NCI-H1436 (cell line): ENCODE data around the gene SPATA22.
"Not testable (repeated sequence)": the region's sequence is repeated elsewhere in the genome, so short reads cannot be mapped to it uniquely, and the experiment has no call there.

ENCODE experiments used
- DNase-seq: peaks from one replicate; lab custom pipeline; 2025; lab: John Stamatoyannopoulos, UW

The SPATA22 gene

GRCh38 chr17:3472137-3472536 is 518 bp upstream of the SPATA22 start:
- no peak for DNase-seq

GRCh38 chr17:3469529-3469928 is 2.1 kb downstream of the SPATA22 start:
- DNase-seq, result no peak

GRCh38 chr17:3466355-3466754 is 5.3 kb downstream of the SPATA22 start:
- not testable (repeated sequence) for DNase-seq

DNA sequence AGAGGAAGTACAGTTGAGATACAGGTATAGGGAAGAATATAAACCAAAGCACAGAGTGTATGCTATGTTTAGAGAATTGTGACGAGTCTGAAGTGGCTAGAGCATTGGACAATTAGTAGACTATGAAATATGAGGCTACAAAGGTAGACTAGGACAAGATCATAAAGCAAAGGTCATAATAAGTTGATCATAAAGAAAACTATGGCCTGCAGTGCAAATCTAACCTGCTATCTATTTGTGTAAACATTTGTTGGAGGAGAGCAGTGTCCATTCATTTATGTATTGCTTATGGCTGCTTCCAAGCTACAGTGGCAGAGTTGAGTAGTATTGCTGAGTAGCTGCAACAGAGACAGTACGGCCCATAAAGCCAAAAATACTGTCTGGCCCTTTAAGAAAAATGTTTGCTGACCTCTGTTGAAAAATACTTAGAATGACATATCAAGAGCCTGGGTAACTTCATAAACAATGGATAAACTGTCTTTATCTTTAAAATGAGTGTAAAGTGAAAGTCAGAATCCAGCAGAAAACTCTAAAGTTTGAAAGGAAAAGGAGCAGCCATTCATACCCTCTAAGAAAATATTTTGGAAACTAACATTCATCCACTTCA is 23.5 kb downstream of the SPATA22 start:
- no peak for DNase-seq

DNA sequence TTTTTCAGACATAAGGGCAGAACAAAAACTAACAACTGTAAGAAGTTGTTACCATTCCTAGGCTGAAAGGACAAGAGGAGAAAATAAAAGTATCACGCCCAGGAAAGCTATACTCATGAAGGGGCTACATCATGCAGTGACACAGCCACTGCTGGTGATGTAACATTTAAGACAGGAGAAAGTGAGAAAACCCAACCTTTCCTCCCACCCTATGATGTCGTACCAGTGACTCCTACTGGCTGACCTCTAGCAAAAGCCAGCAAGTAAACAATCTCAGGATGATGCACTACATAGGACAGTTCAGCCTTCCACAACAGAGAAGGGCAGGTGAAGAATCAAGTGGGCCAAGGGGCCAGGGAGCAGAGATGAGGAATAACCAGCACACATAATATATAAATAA is 24.0 kb downstream of the SPATA22 start:
- no peak for DNase-seq

DNA sequence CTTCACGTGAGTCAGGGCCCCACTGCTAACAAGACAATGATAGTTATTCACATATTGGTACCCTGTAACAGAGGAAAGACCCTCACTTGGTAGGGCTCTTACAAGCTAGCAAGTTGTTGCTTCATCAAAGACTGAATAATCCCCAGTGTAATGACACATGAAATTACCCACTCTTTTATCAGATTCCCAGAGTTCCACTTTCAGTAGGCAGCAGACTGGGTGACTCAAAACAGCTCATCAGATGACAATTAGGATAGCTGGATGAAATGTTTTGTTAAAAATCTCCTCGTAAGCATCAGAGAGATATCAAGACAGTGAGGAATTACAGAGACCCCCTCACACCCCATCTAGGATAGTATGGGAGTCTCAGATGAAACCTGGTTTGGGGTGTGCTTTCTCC is 31.2 kb downstream of the SPATA22 start:
- DNase-seq, result no peak

GRCh38 chr17:3438368-3438767 is 33.3 kb downstream of the SPATA22 start:
- no peak for DNase-seq

DNA sequence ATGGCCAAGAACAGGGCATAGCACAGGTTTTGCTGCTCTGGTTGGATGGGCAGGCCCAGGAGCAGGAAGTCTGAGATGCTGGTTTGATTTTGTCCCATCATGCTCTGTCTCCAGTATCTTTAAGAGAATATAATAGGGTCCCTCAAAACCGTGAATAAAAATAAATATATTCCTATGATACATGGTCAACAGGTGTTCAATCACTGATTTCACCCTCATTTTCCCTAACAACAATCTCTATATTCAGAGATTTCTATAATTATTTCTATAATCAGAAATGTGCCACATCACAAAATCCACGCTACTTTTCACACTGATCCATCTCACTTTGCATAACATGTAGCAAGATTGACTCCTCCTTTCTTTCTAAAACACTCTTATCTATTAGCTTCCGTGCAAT is 37.9 kb downstream of the SPATA22 start, which contains the start of gene OR1E2:
Gene OR1E2 (minus strand): TSS at position 101 of the 400 bp plus-strand sequence. CDS start 0 bp downstream, at position 101.
- no peak for DNase-seq

DNA sequence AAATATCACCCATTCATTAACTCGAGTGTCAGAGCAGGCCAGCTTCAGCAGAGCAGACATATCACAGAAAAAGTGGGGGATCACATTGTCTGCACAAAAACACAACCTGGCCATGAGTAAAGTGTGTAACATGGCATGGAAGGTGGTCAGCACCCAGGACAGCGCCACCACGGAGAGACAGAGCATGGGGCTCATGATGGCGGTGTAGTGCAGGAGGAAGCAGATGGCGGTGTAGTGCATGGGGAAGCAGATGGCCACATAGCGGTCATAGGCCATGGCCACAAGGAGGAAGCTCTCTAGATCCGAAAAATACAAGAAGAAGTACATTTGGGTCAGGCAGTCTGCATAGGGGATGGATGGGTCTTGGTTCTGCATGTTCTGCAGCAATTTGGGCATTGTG is 38.4 kb downstream of the SPATA22 start:
- not testable (repeated sequence) for DNase-seq

DNA sequence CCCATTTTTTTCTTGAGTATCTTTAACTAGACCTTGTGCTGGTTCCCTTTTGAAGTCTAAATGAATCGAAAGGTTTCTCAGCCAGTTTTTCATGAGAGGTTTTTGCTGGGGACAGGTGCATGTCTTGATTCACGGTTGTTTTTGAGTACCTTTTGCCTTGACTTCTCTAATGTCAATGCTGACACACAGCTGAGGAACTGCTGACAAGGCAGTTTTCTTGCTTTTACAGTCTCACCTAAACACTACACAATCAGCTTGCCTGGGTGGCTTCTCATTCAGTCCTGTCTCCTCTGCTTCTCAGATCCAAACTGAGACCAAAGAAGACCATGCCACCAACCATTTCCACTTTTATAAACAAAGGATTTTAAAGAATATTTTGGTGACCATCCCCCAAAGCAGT is 53.4 kb downstream of the SPATA22 start:
- DNase-seq, result no peak

DNA sequence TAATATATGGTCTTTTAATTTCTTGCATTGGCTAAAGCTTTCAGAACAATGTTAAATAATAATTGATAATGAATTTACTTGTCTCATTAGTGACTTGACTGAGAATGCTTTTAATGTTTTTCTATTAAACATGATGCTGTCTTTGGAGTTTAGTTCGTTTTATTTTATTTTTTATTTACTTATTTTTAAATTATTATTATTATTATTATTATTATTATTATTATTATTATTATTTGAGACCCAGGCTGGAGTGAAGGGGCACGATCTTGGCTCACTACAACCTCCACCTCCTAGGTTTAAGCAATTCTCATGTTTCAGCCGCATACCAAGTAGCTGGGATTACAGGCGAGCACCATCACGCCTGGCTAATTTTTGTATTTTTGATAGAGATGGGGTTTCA is 56.0 kb downstream of the SPATA22 start:
- no peak for DNase-seq

- not testable (repeated sequence) for DNase-seq
These were observed 59.4 kb downstream of the SPATA22 start for GRCh38 chr17:3412216-3412615.

- no peak for DNase-seq
These were observed 60.5 kb downstream of the SPATA22 start, which contains the start of gene OR3A3 for GRCh38 chr17:3411070-3411469. TSS of gene OR3A3 (plus strand) at chr17:3411370.

DNA sequence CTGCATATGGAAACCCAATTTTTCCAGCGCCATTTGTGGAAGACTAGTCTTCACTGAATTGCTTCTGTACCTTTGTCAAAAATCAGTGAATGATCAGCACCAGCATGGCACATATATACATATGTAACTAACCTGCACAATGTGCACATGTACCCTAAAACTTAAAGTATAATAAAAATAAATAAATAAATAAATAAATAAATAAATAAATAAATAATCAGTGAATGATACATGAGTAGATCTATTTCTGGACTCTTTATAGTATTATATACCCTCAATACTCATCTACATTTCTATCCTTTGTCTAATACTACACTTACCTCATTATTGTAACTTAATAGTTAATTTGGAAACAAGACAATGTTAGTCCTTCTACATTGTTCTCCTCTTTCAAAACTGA is 67.8 kb downstream of the SPATA22 start:
- DNase-seq, result not testable (repeated sequence)

- DNase-seq, result no peak
These were observed 69.8 kb downstream of the SPATA22 start for GRCh38 chr17:3401786-3402185.

GRCh38 chr17:3400055-3400454 is 71.6 kb downstream of the SPATA22 start:
- DNase-seq, result no peak

DNA sequence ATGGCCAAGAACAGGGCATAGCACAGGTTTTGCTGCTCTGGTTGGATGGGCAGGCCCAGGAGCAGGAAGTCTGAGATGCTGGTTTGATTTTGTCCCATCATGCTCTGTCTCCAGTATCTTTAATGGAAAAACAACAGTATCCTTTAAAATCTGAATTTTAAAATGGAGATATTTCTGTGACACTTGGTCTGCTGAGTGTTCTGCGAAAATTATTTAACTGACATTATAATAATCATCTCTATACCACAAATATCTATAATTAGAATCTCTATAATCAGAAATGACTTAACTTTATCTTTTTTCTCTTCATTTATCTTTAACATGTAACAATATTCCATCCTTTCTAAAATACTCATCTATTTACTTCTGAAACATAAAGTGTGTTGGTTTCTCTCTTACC is 73.3 kb downstream of the SPATA22 start, which contains the start of gene OR1E1:
Gene OR1E1 (minus strand): TSS at position 101 of the 400 bp plus-strand sequence. CDS start 0 bp downstream, at position 101.
- DNase-seq, result no peak

- not testable (repeated sequence) for DNase-seq
These were observed 73.8 kb downstream of the SPATA22 start for GRCh38 chr17:3397801-3398200.
